Fibroblast of skin of right quadriceps (primary cell): ENCODE measurements around the gene DUSP19.
"Not testable (repeated sequence)": the region's sequence is repeated elsewhere in the genome, so short reads cannot be mapped to it uniquely, and the experiment has no call there.

Experiments used
- DNase-seq: peaks from one replicate; pipeline ENCODE4 v3.0.0-alpha.2; 2013

DUSP19 gene, protein sequence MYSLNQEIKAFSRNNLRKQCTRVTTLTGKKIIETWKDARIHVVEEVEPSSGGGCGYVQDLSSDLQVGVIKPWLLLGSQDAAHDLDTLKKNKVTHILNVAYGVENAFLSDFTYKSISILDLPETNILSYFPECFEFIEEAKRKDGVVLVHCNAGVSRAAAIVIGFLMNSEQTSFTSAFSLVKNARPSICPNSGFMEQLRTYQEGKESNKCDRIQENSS

GRCh38 chr2:183078464-183079138 is at the start of gene DUSP19:
Gene DUSP19, plus strand, starts transcription at chr2:183078747. Its CDS starts 187 bp downstream, at chr2:183078934.
- peak; percentile 90 for DNase-seq

DNA sequence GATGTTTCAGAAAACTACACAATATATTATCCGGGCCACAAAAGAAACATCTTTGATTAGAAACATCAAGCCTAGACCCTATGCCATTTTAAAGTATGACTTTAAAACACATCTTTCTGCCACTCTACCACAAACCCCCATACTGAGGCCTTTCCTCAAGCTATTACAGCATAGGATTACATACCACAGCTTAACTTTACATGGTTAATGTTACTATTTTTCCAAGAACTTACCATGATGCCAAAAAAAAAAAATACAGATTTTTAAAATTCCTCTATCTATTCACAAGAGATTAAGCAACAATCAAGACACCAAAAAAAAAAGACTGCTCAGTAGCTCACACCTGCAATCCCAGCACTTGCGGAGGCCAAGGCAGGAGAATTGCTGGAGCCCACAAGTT is 49.3 kb upstream of the DUSP19 start:
- peak; percentile 47 for DNase-seq

DNA sequence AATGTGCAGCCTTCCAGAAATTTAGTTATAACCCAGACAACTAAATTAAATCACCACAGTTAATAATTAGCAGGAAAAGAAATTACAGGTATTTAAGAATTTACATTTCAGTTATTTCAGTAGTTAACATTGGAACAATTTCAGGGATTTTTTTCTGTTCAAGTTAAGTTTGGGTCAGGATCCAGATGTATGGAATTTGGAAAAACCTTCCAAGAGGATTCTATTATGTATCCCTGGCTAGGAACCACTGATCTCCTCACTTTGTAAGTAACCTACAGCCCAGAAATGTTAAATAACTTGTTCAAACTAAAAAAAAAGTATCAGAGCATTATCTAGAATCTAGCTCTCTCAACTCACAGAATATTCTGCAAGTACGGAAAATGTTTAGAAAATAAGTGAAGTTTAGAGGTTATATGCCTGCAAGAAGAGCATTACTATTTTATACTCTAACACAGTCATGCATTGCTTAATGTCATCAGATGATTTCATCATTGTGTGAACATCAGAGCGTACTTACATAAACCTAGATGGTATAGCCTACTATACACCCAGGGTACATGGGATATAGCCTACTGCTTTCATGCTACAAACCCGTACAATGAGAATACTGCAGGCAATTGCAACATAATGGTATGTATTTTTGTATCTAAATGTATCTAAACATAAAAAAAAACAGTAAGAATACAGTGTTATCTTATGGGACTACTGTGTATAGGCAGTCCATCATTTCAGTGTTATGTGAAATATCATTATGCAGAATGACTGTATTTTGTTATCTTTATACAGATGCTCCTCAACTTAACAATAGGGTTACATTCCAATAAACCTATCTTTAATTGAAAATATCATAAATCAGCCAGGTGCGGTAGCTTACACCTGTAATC is 46.4 kb upstream of the DUSP19 start:
- DNase-seq: peak; percentile 47

- DNase-seq: no peak
These were observed 44.6 kb upstream of the DUSP19 start for GRCh38 chr2:183033951-183034350.

DNA sequence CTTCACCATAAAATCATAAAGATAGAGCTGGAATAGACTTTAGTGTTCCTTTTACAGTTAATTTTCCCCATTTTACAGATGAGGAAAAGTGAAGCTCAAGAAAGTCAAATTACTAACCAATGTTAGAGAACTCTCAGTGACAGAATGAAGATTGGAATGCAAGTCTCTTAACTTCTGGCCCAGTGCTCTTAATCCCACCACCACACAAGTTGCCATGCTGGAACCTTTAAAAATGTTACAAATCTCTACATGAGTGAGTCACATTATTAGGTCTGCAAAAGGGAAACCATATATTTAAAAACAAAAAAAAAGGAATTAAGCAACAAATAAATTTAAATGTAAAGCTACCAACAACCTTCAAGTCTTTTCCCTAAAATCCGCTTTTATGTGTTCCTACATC is 43.7 kb upstream of the DUSP19 start:
- peak; percentile 80 for DNase-seq

GRCh38 chr2:183035298-183035953 is 43.1 kb upstream of the DUSP19 start:
- DNase-seq: peak; percentile 85

GRCh38 chr2:183035954-183036669 is 42.4 kb upstream of the DUSP19 start:
- DNase-seq: no peak

DNA sequence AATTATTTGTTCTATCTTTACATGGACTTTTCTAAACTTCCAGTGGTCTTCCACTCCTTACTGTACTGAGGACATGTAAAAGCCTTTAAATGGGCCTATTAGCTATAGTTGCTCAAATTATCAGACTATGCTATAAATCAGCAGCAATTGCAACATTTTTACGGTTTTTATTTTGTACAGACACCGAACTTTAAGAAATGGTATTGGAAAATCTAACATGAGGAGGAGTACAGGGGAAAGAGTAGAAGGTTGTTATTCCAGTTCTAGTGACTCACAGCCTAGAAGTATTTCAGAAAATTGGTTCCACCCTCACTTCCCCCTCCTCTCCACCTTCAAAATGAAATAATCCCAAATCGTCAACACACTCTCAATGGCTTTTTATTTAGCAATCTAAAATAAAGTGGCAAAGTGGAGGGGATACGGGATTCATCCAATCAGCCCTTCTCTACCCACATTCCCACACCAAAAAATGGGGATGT is 41.4 kb upstream of the DUSP19 start:
- DNase-seq: peak; percentile 40

GRCh38 chr2:183037553-183038340 is 40.8 kb upstream of the DUSP19 start:
- peak; percentile 42 for DNase-seq

DNA sequence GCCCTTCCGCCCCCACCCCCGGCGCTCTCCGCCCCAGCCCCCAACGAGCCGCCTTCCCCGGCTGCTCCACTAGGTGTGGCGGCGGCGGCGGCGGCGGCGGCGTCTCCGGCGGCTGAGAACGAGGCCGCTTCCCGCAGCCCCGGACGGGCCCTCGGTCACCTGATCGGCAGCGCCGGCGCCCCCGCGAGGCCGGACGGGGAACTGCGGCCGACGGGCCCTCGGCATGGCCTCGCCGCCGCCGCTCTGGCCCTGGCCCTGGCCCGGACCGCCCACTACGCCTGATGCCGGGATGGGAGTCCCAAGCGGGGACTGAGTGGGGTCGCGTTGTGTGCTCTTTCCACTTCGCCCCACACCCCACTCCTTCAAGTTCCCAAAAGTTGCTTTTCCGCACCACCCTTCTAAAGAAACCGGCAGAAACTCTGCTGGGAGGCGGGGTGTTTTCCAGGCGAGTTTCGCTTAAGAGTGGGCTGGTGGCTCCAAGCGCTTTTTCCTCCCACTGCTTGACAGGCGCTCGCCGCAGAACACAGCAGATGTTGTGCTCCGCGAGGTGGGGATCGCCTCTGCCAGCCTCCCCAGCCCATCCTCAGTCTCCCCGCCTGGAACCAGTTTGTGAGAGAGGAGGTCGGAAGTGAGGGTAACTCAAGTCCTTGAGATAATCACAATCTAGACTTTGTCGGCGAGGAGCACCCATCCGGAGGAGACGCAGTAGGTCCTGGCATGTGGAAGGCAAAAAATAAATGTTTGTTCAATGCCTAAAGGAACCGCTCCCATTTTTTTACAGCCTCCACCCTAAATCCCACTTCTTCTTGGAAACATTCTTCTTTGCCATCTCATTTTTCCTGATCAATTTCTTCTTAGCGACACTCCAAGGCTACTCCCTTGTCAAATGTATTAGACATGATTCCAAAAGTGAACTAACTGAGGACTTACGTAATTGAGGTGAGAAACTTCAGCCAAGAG is 39.9 kb upstream of the DUSP19 start, which contains the start of gene NCKAP1:
TSS of gene NCKAP1 (minus strand) at position 117 of the 960 bp plus-strand sequence. CDS start 358 bp downstream, outside the sequence.
- DNase-seq: peak; percentile 88

GRCh38 chr2:183040604-183041003 is 37.9 kb upstream of the DUSP19 start:
- no peak for DNase-seq

- DNase-seq: not testable (repeated sequence)
These were observed 35.0 kb upstream of the DUSP19 start for GRCh38 chr2:183043580-183043979.

DNA sequence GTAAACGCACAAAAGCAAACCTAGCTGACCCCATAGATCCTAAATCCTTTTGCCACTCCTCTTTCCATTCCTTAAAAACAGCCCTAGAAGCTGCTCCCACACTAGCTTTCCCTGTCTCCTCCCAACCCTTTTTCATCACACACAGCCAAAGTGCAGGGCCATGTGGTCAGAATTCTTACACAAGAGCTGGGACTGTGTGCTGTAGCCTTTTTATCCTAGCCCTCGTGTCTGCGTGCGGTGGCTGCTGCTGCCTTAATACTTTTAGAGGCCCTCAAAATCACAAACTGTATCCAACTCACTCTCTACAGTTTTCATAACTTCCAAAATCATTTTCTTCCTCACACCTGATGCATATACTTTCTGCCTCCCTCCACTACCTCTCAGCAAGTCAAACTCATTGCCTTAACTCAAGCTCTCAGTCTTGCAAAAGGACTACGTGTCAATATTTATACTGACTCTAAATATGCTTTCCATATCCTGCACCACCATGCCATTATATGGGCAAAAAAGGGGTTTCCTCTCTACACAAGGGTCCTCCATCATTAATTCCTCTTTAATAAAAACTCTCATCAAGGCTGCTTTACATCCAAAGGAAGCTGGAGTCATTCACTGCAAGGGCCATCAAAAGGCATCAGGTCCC is 30.9 kb upstream of the DUSP19 start:
- DNase-seq: not testable (repeated sequence)

DNA sequence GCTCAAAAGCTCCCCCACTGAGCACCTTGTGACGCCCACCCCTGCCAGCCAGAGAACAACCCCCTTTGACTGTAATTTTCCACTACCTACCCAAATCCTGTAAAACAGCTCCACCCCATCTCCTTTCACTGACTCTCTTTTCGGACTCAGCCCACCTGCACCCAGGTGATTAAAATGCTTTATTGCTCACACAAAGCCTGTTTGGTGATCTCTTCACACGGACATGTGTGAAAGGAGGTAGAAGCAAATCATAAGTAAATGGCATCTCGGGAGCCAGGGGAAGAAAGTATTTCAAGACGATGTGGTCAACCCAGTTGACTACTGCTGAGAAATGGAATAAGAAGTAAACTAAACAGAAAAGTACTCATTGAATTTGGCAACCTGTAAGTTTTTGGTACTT is 29.1 kb upstream of the DUSP19 start:
- DNase-seq: no peak

GRCh38 chr2:183057333-183057985 is 21.1 kb upstream of the DUSP19 start:
- no peak for DNase-seq

GRCh38 chr2:183059561-183059960 is 19.0 kb upstream of the DUSP19 start:
- DNase-seq: peak; percentile 82

DNA sequence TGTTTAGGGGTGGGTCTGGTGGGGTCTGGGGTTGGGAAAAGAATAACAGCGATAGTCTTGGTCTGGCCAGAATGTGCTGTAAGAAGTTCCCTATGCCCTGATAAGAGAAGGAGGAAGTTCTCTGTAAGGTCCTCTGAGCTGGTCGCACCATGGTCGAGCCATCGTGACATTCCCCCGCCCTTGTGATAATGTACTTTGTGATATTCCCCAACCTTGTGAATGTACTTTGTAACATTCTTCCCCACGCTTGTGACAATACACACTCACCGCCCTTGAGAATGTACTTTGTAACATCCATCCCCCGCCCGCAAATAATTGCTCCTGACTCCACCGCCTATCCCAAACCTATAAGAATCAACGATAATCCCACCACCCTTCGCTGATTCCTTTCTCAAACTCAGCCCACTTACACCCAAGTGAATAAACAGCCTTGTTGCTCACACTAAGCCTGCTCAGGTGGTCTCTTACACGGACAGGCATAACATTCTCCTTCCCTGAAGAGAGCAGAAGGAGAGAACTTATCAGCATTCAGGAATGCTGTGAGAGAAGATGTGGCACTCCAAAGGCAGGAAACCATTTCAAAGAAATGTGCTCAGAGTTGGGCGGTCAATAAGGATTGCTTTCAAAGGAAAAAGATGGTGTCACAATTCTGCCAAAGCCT is 17.8 kb upstream of the DUSP19 start:
- DNase-seq: no peak

DNA sequence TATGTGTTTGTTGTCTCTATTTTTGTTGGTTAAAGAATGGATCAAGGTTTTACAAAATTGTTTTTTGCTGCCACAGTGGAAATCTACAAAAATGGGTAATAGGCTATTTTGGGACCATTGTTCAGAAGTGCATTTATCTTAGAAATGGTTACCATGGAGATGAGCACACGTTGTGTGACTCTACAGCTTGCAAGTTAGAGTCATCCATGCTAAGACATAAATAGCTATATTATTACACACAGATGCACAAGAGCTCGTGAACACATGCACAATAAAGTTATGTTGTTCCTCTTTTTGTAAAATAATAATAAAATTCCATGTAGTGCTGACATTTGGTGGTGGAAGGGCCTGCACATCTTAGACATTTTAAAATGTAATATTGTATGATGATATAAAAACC is 15.5 kb upstream of the DUSP19 start:
- DNase-seq: peak; percentile 70
